HL-60 (cell line): ENCODE measurements around the gene TCTN3.

Source experiments
- CTCF ChIP-seq: IDR thresholded peaks from one replicate; pipeline ENCODE4 v1.5.1; 2011; ENCODE audit warnings: low read length, control low read depth, inconsistent platforms; ENCODE audit not compliant: insufficient read depth
- GABPA ChIP-seq: IDR thresholded peaks from 2 replicates; pipeline ENCODE4 v1.6.1; 2012; ENCODE audit warnings: low read depth
- POLR2AphosphoS5 ChIP-seq: IDR thresholded peaks from 2 replicates; pipeline ENCODE4 v1.6.1; 2012; ENCODE audit warnings: low read depth
- SPI1 ChIP-seq: IDR thresholded peaks from 2 replicates; pipeline ENCODE4 v1.6.1; 2012; ENCODE audit warnings: low read depth, mild to moderate bottlenecking, borderline replicate concordance
- TF ChIP-seq, protein P1 (sequence below): IDR thresholded peaks from 2 replicates; pipeline ENCODE4 v1.6.1; 2012; ENCODE audit warnings: low read depth; ENCODE audit not compliant: insufficient replicate concordance

- TF ChIP-seq CTCF (no peak), POLR2AphosphoS5 (no peak), GABPA (no peak), SPI1 (no peak)
- TF ChIP-seq, protein P1, sequence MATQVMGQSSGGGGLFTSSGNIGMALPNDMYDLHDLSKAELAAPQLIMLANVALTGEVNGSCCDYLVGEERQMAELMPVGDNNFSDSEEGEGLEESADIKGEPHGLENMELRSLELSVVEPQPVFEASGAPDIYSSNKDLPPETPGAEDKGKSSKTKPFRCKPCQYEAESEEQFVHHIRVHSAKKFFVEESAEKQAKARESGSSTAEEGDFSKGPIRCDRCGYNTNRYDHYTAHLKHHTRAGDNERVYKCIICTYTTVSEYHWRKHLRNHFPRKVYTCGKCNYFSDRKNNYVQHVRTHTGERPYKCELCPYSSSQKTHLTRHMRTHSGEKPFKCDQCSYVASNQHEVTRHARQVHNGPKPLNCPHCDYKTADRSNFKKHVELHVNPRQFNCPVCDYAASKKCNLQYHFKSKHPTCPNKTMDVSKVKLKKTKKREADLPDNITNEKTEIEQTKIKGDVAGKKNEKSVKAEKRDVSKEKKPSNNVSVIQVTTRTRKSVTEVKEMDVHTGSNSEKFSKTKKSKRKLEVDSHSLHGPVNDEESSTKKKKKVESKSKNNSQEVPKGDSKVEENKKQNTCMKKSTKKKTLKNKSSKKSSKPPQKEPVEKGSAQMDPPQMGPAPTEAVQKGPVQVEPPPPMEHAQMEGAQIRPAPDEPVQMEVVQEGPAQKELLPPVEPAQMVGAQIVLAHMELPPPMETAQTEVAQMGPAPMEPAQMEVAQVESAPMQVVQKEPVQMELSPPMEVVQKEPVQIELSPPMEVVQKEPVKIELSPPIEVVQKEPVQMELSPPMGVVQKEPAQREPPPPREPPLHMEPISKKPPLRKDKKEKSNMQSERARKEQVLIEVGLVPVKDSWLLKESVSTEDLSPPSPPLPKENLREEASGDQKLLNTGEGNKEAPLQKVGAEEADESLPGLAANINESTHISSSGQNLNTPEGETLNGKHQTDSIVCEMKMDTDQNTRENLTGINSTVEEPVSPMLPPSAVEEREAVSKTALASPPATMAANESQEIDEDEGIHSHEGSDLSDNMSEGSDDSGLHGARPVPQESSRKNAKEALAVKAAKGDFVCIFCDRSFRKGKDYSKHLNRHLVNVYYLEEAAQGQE: no peak
Observed at GRCh38 chr10:95674643-95675042, 19.1 kb downstream of the TCTN3 start.
